ENCODE measurements around the gene ATP11A.

DNA sequence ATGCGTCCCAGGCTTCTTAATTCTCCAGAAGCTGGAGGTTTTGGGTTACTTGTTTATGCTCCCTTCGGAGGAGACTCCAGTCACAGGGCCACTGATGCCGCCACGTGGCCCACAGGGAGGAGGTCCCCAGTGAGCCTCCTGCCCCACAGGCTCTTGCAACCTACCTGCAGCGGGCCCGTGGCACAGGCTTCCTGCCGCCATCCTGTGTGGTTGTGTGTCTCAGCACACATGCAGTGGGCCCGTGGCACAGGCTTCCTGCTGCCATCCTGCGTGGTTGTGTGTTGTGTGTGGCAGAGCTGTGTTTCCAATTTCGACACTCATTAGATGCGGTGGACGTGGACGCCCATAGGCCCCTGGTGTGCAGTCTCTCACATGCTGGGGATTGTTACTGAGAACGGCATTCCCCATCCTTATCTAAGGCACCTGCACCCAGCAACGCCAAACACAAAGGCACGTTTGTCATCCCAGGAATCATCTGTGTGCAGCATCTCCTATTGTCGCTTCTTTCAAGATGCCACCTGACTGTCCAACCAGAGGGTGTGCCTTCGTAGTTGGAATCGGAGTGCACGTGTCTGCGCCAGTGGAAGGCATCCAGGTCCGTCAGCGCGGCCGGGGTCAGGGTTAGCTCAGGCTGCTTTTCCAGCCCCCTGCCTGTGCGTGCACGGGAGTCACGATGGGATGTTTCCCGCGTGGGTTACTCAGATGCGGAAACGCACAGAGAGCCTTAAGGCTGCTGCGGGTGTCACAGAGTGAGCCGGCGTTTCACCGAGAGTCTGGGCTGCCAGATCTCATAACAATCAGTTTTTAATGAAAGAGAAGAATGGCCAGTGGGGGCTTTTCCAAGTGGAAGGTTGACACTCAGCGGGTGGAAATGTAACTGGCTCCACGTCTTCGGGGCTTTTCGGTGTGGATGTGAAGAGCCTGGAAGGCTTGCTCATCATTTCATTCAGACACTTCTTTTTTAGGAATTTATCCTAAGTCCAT lies 119.8 kb downstream of the ATP11A start:
- TF ChIP-seq, protein P1, sequence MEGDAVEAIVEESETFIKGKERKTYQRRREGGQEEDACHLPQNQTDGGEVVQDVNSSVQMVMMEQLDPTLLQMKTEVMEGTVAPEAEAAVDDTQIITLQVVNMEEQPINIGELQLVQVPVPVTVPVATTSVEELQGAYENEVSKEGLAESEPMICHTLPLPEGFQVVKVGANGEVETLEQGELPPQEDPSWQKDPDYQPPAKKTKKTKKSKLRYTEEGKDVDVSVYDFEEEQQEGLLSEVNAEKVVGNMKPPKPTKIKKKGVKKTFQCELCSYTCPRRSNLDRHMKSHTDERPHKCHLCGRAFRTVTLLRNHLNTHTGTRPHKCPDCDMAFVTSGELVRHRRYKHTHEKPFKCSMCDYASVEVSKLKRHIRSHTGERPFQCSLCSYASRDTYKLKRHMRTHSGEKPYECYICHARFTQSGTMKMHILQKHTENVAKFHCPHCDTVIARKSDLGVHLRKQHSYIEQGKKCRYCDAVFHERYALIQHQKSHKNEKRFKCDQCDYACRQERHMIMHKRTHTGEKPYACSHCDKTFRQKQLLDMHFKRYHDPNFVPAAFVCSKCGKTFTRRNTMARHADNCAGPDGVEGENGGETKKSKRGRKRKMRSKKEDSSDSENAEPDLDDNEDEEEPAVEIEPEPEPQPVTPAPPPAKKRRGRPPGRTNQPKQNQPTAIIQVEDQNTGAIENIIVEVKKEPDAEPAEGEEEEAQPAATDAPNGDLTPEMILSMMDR (IDR thresholded peaks at IDR 0.05), result no peak
- no peak for TF ChIP-seq POLR2A (IDR thresholded peaks at IDR 0.05)
